HG02571 (cell line): ENCODE measurements around the gene GEMIN2.
A peak's percentile ranks its signal among the peaks of the same experiment; 100 is the strongest.
"Not testable (repeated sequence)": the region's sequence is repeated elsewhere in the genome, so short reads cannot be mapped to it uniquely, and the experiment has no call there.

ENCODE experiments used
- ATAC-seq: cut with Tn5 transposase; IDR thresholded peaks from one replicate; pipeline ENCODE4 v1.9.1; 2021; ENCODE audit warnings: mild to moderate bottlenecking, moderate library complexity; ENCODE audit not compliant: unreplicated experiment

Gene GEMIN2

GRCh38 chr14:39114073-39114838 lies at the start of gene GEMIN2:
TSS of gene GEMIN2 (plus strand) at chr14:39114323. CDS start at chr14:39114339, 16 bp downstream.
- ATAC-seq = peak; percentile 86

- not testable (repeated sequence) for ATAC-seq
These were observed 44.8 kb upstream of the GEMIN2 start for GRCh38 chr14:39069169-39069805.

GRCh38 chr14:39069923-39070322 lies 44.2 kb upstream of the GEMIN2 start:
- ATAC-seq = no peak

GRCh38 chr14:39071096-39071495 lies 43.0 kb upstream of the GEMIN2 start:
- no peak for ATAC-seq

- ATAC-seq = no peak
These were observed 33.2 kb upstream of the GEMIN2 start for GRCh38 chr14:39080886-39081285.

GRCh38 chr14:39083127-39083526 lies 31.0 kb upstream of the GEMIN2 start:
- ATAC-seq = no peak

- ATAC-seq = no peak
These were observed 28.2 kb upstream of the GEMIN2 start for GRCh38 chr14:39085933-39086332.

- no peak for ATAC-seq
These were observed 26.6 kb upstream of the GEMIN2 start for GRCh38 chr14:39087493-39087892.

GRCh38 chr14:39090548-39091111 lies 23.5 kb upstream of the GEMIN2 start:
- no peak for ATAC-seq

- no peak for ATAC-seq
These were observed 22.4 kb upstream of the GEMIN2 start for GRCh38 chr14:39091716-39092115.

GRCh38 chr14:39094515-39094914 lies 19.6 kb upstream of the GEMIN2 start:
- no peak for ATAC-seq

- ATAC-seq = no peak
These were observed 17.0 kb upstream of the GEMIN2 start for GRCh38 chr14:39097159-39097558.

- ATAC-seq = not testable (repeated sequence)
These were observed 14.9 kb upstream of the GEMIN2 start for GRCh38 chr14:39099215-39099614.

- ATAC-seq = no peak
These were observed 14.4 kb upstream of the GEMIN2 start for GRCh38 chr14:39099748-39100147.

- ATAC-seq = peak; percentile 16
These were observed 11.7 kb upstream of the GEMIN2 start for GRCh38 chr14:39102265-39102968.

- ATAC-seq = peak; percentile 90
These were observed 10.9 kb upstream of the GEMIN2 start, which contains the start of gene SEC23A for GRCh38 chr14:39102969-39103957. TSS of gene SEC23A (minus strand) at chr14:39103235. CDS start at chr14:39096118, 7,117 bp downstream.

- not testable (repeated sequence) for ATAC-seq
These were observed 9.9 kb upstream of the GEMIN2 start for GRCh38 chr14:39104078-39104801.

- no peak for ATAC-seq
These were observed 6.5 kb upstream of the GEMIN2 start for GRCh38 chr14:39107591-39107996.

- ATAC-seq = no peak
These were observed 5.3 kb upstream of the GEMIN2 start for GRCh38 chr14:39108791-39109190.
